ENCODE measurements around the gene EZR. TPM values are rescaled to one million over a fixed set of nuclear protein-coding genes. Genes with fewer than 3 reads are reported as not detected.

Gene EZR
- total and polyA plus RNA-seq, 2 of the 13 experiments (the other 11 are each of a cell fraction or from before 2014, with no cell fraction given) = 34.7 to 60.3 TPM

DNA sequence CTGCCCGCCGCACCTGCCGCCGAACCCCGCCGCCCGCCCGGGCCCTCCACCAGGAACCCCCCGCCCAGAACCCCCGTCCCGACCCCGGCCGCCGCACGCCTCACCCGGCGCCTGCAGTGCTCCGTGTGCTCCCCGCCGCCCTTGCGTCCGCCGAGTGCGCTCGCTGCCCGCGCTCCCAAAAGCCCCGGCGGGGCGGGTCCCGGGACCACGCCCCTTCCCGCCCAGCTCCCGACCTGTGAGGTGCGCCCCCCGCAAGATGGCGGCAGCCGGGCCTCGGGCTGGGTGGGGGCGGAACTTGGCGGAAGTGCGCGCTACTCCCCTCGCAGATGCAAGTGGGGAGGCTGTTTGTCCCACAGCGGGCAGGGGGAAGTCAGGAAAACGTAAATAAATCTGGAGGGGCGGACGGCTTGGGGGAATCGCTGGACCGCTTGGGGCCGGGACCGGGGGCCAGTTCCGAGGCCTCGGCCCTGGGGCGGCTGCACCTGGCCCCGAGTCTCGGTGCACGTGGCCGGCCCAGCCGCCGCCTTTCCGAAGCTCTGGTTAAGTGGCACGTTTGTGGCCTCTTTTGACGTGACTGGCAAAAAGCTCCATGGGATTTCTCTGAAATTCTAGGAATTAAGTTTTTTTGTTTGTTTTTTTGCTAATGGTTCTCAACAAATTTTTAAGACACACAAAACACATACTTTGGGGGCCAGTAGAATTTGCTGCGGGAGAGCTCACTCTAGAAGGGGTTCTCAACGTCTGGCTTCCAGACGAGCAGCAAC lies at the start of gene EZR (continued):
- TF ChIP-seq, protein P1, sequence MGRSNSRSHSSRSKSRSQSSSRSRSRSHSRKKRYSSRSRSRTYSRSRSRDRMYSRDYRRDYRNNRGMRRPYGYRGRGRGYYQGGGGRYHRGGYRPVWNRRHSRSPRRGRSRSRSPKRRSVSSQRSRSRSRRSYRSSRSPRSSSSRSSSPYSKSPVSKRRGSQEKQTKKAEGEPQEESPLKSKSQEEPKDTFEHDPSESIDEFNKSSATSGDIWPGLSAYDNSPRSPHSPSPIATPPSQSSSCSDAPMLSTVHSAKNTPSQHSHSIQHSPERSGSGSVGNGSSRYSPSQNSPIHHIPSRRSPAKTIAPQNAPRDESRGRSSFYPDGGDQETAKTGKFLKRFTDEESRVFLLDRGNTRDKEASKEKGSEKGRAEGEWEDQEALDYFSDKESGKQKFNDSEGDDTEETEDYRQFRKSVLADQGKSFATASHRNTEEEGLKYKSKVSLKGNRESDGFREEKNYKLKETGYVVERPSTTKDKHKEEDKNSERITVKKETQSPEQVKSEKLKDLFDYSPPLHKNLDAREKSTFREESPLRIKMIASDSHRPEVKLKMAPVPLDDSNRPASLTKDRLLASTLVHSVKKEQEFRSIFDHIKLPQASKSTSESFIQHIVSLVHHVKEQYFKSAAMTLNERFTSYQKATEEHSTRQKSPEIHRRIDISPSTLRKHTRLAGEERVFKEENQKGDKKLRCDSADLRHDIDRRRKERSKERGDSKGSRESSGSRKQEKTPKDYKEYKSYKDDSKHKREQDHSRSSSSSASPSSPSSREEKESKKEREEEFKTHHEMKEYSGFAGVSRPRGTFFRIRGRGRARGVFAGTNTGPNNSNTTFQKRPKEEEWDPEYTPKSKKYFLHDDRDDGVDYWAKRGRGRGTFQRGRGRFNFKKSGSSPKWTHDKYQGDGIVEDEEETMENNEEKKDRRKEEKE (IDR thresholded peaks at IDR 0.05) = no peak
- TF ChIP-seq NFATC3 (CRISPR knock-in tag; IDR thresholded peaks at IDR 0.05) = peak; percentile 96
- no peak for TF ChIP-seq TBP (CRISPR knock-in tag; IDR thresholded peaks at IDR 0.05)
- TF ChIP-seq, protein P2, sequence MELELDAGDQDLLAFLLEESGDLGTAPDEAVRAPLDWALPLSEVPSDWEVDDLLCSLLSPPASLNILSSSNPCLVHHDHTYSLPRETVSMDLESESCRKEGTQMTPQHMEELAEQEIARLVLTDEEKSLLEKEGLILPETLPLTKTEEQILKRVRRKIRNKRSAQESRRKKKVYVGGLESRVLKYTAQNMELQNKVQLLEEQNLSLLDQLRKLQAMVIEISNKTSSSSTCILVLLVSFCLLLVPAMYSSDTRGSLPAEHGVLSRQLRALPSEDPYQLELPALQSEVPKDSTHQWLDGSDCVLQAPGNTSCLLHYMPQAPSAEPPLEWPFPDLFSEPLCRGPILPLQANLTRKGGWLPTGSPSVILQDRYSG (CRISPR knock-in tag; IDR thresholded peaks at IDR 0.05) = no peak; the same call in none of the 2 replicates
- TF ChIP-seq, protein P3, sequence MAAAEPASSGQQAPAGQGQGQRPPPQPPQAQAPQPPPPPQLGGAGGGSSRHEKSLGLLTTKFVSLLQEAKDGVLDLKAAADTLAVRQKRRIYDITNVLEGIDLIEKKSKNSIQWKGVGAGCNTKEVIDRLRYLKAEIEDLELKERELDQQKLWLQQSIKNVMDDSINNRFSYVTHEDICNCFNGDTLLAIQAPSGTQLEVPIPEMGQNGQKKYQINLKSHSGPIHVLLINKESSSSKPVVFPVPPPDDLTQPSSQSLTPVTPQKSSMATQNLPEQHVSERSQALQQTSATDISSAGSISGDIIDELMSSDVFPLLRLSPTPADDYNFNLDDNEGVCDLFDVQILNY (CRISPR knock-in tag; conservative IDR thresholded peaks at IDR 0.05) = 0 out of 2 replicates have a peak, but pooled peaks have one; percentile 27
- peak; percentile 74; the same call in 1 of the 2 replicates for TF ChIP-seq TEAD2 (CRISPR knock-in tag; IDR thresholded peaks at IDR 0.05)
- TF ChIP-seq MED13 (CRISPR knock-in tag; IDR thresholded peaks at IDR 0.05) = peak; percentile 84; the same call in 1 of the 2 replicates
- peak; percentile 81 for TF ChIP-seq ZNF776 (CRISPR knock-in tag; IDR thresholded peaks at IDR 0.05)
- TF ChIP-seq, protein P4, sequence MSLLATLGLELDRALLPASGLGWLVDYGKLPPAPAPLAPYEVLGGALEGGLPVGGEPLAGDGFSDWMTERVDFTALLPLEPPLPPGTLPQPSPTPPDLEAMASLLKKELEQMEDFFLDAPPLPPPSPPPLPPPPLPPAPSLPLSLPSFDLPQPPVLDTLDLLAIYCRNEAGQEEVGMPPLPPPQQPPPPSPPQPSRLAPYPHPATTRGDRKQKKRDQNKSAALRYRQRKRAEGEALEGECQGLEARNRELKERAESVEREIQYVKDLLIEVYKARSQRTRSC (CRISPR knock-in tag; IDR thresholded peaks at IDR 0.05; ENCODE audit: low read depth) = peak; percentile 55; the same call in 1 of the 2 replicates
- TF ChIP-seq, protein P5, sequence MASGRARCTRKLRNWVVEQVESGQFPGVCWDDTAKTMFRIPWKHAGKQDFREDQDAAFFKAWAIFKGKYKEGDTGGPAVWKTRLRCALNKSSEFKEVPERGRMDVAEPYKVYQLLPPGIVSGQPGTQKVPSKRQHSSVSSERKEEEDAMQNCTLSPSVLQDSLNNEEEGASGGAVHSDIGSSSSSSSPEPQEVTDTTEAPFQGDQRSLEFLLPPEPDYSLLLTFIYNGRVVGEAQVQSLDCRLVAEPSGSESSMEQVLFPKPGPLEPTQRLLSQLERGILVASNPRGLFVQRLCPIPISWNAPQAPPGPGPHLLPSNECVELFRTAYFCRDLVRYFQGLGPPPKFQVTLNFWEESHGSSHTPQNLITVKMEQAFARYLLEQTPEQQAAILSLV (CRISPR knock-in tag; IDR thresholded peaks at IDR 0.05; ENCODE audit: borderline replicate concordance) = peak; percentile 91; the same call in 1 of the 2 replicates
- no peak for TF ChIP-seq JARID2 (CRISPR knock-in tag; IDR thresholded peaks at IDR 0.05; ENCODE audit: insufficient replicate concordance)
